GM19238 (cell line): ENCODE measurements around the gene KRT79.
"Not testable (repeated sequence)": the region's sequence is repeated elsewhere in the genome, so short reads cannot be mapped to it uniquely, and the experiment has no call there.

Experiments
- DNase-seq: peaks from one replicate; pipeline ENCODE4 v3.0.0; 2011; ENCODE audit warnings: low spot score; ENCODE audit not compliant: insufficient read length

KRT79 gene

DNA sequence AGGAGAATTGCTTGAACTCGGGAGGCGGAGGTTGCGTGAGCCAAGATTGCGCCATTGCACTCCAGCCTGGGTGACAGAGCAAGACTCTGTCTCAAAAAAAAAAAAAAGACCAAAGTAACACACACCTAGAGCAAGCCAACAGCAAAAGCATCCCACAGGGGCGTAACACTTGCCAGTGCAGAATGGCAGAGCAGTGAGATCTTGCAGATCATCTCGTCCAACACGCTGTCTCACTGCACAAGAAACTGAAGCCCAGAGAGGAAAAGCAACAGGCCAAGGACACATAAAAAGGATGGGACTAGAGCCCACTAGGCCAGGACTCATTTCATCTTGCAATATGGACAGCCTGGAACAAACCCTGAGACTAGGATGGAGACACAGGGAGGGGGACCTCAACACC lies 27.4 kb upstream of the KRT79 start:
- DNase-seq, result no peak

DNA sequence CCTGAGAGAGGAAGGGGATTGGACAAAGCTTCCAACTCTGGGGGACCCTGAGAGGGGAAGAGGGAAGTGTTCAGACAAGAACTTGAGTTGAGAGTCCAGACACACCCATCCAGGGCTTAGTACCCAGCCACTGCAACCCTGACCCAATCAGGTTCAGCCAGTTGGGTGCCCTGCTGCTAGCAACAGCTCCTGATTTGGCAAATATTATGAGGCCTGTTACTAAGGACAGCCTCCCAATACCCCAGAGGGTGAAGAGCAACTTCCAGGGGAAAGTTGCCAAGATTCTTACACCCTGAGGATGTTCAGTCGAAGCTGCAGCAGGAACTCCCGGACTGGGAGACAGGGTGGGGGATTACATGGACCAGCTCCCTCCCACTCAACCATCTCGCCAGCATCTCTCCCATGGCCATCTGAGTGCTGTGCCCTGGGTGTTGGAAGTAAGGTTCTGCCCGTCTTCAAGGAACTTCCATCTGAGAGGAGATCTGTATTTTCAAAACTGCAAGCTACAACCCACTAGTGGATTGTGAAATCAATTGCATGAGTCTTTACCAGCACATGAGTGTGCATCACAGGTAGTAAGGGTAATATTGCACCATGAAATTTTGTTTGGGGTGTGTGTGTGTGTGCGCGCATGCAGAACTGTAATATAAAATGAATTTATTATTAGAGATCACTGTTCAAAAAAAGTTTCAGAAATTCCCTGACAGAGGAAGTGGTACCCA lies 26.2 kb upstream of the KRT79 start:
- DNase-seq, result no peak

DNA sequence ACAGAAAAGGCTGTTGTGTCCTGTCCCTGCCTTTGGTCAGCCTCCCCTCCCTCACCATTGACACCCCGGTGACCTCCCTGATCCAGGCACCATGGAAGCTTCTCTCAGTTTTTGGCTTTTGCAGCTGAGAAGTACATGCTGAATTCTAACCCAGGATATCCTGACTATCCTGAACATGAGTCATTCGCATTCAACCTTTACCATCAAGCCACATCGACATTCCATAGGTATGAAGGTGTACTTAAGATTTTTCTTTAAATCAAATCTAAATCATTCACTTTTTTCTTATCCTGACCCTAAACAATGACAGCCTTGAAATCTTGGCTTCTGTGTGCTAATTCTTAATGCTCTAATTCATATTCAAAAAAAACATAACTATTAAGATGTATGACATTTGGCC lies 23.4 kb upstream of the KRT79 start:
- no peak for DNase-seq

DNA sequence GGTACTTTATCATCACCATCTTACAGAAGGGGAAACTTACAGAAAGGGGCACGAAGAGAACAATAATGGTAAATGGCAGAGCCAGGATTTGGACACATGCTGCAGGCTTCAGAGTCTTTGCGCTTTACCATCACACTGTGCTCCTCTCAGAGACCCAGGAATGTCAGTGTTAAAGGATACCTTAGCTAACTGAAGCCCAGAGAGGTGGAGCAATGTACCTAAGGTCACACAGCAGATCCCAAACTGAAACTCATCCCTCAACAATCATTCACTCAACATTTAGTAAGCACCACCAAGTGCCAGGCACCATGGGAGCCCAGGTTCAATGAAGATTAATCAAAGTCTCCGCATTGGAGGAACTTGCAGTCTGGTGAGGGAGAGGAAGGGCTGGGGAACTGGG lies 22.7 kb upstream of the KRT79 start:
- DNase-seq, result no peak

DNA sequence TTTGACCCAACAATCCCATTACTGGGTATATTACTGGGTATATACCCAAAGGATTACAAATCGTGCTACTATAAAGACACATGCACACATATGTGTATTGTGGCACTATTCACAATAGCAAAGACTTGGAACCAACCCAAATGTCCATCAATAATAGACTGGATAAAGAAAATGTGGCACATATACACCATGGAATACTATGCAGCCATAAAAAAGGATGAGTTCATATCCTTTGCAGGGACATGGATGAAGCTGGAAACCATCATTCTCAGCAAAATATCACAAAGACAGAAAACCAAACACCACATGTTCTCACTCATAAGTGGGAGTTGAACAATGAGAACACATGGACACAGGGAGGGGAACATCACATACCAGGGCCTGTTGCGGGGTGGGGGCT lies 22.0 kb upstream of the KRT79 start:
- DNase-seq, result not testable (repeated sequence)

DNA sequence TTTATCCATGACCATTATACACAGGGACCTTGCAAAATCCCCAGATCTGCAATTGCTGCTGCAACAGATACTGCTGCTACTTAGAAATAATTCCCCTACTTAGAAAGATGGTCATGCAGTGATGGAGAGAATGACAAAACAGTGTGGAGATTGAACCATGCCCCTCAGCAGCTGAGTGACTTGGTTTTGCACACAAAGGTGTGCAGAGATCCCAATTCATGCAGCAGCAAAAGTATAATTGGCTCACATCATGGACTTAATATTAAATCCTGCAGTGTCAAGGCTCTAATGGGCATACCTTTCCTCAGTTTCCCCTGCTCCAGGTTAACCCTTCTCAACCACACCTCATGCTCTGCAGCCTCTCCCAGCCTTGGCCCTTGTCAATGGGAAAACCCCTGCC lies 17.7 kb upstream of the KRT79 start:
- no peak for DNase-seq

DNA sequence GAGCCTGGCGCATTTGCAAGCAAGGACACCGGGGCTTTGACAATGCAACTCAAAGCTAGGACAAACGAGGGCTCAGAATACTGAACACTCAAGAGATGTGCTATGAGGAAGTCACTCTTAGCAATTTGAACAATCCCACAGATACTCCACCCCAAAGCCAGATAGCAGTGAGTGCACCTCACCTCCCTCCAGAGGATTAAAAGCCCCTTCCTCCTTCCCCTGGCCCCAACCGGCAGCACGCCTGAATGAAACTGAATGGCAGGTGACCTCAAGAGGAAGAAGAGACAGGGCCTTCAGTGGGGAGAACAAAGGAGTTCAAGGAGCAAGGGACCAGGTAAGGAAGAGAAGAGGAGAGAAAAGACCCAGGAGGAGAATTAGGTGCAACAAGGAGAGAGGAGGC lies 16.6 kb upstream of the KRT79 start:
- no peak for DNase-seq

DNA sequence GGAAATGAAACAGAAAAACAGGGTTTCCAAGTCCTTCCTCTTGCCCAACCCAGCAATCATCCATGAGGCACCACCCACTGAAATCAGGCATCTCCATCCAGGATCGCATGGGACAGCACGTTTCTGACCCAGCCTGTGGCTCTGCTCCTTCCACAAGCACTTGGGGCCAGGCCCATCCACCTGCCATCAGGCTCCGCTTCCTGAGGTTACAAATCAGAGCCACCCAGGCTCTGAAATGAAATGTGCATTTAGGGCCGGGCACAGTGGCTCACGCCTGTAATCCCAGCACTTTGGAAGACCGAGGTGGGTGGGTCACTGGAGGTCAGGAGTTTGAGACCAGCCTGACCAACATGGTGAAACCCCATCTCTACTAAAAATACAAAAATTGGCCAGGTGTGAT lies 15.4 kb upstream of the KRT79 start:
- no peak for DNase-seq

DNA sequence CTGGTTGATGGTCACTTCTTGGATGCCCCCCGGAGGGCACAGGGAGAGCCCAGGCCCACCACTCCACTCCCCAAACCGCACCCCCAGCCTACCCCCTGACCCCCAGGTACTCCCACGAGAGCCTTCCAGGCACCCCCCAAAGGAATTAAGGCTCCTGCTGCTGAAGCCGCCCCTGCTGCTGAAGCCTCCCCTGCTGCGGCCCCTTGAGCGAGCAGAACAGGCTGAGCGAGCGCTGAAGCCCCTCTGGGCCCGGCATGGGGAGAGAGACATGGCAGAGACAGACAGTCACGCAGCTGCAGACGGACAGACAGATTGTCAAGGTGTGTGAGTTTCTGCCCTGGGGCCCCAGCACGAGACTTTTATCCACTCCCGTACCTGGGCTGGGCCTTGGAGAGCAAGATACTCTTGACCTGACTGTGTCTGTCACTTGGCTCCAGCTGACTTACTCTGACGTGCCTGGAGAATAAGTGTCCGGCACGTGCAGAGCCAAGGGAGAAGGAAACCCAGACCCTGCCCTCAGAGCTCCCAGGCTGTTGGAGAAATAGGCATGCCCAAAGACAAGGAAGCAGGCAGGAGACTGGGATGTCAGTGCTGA lies 14.6 kb upstream of the KRT79 start, which contains the start of gene KRT78:
Gene KRT78, minus strand, starts transcription at position 334 of the 595 bp plus-strand sequence. Its CDS starts 64 bp downstream, at position 270.
- DNase-seq, result no peak

DNA sequence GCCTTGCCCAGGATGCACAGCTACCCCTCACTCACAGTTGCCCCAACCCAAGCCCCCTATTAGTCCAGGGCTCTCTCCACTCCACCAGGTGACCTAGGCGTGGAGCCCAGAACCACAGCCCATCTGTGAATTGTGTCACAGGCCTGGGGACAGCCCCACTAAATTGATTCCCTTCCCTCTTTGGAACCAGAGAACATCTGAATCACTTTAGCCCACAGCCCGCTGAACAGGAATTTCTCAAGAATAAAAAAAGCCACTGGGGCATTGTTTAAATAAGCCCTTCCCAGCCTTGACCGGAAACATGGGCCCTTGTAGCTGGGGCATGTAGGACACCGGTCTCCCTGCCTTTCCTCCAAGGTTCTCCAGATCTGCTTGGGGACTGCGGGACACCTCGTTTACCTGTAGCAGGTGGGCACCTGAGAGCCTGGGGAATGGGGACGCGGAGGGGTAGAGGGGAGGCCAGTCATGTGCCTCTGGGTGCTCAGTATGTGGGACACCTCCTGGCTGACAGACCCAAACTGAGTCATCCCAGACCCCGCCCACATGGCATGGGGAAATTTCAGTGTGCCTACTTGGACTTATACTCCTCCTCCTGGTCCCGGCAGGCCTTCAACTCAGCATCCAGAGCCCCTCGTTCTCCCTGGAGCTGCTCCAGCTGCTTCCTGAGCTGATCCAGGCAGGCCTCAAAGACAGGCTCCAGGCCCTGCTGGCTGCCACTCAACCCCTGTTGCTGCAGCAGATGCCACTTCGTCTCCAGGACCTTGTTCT lies 13.4 kb upstream of the KRT79 start:
- DNase-seq, result no peak

DNA sequence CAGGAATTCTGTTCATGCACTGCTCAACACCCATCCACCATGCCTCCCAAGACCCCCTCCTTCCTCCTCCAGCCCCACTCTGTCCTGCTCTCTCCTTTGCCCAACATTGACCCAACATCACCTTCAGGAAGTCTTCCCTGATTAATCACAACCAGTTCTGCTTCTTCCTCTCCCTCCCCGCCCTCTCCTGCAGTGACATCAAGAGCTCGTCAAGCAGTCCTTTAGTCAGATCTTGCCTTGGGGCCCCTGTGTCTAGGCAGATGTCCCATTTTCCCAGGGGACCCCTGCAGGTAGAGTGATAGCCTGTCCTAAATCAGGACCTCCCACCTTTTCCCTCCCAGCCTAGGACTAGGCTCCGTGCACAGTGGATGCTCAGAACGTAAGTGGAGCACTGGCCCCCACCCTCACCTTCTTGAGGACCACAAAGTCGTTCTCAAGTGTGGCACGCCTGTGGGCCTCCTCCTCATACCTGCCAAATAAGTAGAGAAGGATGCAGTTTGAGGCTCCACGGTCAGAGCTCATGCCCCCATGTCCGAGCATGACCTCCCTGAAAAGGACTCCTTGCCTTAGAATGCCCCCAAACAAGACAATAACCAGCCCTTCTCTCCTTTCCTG lies 12.4 kb upstream of the KRT79 start:
- DNase-seq, result no peak

DNA sequence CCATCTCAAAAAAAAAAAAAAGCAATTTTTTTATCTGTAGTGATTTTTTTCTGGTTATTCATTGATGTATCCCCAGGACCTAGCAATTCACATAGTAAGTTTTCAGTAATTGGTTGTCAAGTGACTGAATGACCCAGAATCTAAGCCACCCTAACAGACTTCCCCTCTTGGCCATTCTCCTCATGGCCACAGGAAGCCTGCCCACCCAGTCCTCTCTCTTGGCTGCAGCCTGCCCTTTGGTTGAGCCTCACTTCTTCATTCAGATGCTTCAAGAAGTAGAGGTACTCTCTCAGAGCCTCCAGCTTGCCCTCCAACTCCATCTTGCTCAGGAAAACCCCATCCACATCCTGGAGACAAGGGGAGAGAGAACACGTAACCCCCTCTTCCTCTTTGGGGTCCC lies 11.8 kb upstream of the KRT79 start:
- no peak for DNase-seq

DNA sequence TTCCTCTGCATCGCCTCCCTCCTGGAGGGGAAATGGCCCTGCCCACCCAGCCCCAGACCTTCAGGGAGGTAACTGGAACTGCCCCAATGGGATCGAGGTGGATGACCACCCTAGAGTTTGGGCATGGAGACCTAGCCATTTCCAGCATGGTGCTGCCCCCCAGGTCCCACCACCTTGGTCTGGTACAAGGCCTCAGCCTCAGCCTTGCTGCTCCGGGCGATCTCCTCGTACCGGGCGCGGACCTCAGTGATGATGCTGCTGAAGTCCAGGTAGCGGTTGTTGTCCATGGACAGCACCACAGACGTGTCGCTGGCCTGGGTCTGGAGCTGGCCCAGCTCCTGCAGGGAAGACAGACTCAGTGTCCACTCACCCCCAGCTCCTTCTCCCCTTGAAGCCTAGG lies 10.3 kb upstream of the KRT79 start:
- no peak for DNase-seq

DNA sequence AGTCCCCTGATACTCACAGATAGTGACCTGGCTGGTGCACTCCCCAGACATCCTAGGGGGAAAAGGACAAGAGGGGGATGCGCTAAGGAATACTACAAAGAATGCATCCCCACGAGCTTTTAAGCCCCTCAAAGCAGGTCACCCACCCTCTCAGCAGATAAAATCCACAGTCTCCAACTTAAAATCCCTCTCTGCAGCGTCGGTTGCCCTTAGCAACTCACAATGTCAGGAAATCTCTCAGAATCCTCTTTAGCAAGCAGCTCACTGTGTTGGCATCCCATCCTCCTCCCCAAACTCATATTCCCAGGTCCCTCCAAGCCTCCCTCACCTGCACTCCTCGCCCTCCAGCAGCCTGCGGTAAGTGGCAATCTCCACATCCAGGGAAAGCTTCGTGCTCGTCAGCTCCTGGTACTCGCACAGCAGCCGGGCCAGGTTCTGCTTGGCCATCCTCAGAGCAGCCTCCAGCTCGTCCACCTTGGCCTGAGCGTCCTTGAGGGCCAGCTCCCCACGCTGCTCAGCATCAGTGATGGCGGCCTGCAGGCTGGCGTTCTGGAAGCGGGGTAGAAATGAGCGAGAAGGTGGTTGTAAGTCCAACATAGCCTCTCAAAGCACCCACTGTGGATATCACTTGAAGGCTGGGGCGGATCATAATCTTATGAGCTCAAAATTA lies 5.5 kb upstream of the KRT79 start:
- no peak for DNase-seq

DNA sequence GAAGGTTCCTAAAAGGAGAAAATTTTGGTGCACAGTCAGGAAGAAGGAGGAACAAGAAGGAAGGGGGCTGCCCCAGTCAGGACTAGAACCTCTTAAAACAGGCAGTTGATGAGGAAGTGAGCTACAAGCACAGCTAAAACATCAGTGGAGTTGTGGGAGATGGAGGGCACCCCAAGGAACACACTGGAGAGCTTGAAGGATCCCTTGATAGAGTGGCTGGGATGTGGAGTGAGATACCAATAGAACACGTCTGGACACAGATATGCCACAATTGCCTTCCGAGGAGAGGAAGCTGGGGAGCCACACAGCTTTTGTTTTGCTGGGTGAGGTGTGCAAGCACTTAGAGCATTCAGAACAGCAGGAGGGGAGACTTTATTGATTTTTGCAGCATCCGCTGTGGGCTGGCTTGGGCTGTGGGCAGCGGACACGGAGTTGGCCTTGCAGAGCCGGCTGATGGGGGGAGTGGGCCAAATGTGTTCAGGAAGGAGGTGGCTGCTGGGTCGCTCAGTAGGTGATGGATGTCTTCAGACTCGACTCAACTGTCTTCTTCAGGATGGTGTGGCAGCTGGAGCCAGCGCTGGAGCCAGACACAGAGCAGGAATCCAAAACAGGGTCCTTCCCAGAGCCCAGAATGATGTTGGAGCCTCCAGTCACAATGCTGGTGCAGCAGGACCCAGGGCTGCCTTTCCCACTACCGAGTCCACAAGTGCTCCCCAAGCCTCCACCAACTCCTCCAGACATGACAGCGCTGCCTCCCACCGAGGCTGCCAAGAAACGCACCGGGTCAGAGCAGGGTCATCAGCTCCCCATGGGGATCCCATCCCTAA lies 4.7 kb upstream of the KRT79 start:
- DNase-seq, result no peak

DNA sequence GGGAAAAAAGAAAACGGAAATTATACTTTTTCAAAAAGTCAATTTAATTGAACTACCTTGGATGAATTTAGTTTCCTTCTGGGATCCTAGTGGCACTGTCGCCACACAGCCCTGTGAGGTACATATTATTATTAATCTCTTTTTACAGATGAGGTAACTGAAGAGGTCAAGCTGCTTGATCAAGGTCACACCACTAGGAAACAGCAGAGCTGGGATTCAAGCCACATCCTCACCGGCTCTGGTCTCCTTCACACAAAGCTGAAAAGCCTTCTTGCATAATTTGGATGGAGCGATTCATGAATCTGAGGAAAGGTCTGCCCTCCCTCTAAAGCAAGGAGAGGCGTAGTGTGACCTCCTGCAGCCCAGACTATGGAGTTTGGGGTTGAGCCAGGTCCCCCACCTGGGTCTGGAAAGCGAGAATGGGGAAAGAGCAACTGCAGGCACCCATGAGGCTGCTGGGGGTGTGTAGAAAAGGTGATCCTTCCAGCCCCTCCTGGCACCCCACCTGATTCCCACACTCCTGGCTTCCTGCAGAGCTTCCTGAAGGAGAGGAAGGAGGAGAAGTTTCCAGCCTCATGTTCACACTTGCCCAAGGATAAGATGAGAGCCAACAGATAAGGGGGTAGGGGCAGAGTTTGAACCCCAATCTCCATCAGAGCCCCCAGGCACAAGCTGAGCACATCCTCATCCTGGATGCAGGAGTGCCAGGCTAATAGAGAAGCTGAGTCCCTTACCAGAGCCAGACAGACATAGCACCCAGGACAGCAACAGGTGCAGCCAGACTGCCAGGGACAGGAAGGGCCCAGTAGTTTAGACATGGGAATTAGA lies 3.9 kb upstream of the KRT79 start:
- no peak for DNase-seq

DNA sequence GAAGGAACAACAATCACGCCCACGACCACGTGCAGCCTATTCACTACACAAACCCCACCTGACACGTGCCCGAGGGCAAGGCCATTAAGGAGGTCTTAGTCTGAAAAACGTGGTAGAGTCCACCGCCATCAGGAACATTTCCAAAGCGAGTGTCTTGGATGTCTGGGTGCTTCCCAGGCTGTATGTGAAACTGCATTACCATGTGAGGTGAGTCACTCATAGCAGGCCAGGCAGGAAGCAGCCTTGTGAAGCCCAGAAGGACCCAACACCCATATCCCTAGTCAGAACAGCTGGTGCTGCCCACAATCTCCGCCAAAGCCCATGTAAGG lies 3.3 kb upstream of the KRT79 start:
- no peak for DNase-seq

DNA sequence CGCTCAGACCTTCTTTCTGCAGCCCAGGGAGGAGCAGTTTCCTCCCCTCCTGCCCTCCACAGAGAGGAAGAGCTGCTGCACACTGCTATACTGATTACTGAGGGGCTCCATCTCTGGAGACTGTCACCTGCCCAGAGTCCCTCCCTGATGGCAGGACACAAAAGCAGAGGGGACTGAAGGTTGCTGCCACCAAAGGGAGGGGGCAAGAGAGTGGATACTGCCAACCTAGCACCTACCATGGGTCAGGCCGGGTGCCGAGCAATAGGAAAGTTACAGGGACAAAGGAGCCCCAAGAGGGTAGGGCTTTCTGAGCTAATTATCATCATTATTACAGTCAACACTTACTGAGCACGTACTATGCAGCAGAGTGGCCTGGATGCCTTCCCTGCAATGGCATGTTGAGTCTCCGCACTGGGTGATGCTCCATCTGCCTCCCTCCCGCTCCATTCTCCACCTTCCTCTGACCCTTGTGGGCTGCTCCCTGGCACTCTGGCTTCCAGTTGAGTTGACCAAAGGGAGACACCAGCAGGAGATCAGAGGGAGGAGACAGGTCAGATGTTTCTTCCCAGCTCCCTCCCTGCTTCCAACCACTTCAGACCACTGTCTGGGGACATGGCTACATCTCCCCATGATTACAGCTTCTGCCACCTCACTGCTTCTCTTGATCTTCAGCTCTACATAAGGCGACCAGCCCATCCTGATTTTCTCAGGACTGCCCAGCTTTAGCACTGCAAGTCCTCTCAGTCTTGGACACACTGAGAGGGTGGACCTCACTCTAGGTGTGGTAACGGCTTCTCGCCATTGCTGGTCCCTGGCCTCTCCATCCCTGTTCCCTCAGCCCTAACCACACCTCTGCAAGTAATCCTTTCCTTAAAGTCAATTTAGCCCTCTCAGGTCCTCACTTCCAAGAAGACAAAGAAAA lies 2.6 kb upstream of the KRT79 start:
- DNase-seq, result no peak

DNA sequence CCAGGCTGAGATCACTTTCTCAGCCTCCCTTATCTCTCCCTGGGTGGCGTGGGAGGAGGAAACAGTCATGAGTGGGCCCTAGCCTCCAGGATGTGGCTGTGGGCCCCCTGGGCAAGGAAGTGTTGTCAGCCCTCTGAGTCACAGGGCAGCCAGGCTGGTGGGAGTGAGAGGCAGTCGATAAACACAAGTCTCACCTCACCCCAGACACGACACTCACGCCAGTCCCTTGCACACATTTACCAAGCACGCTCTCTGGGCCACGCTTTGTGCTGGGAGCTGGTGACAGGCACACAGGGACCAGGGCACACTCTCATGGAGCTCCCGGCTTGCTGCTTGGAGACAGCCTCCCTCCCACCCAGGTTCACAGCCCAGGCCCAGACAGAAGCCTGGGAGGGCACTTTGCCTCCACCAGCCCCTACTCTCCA lies 1.9 kb upstream of the KRT79 start:
- no peak for DNase-seq
